Measurements from ENCODE around the gene B3GALT6. TPM values are rescaled to one million over a fixed set of nuclear protein-coding genes. Genes with fewer than 3 reads are reported as not detected.

The B3GALT6 gene
- total and polyA plus RNA-seq, 5 donors from 2014 or later, result 4.0 to 11.5 (median 9.4) TPM

GRCh38 chr1:1274931-1275431 lies 42.9 kb downstream of the B3GALT6 start:
- Mint-ChIP-seq H3K36me3 (peaks cover 6% of the 10 kb centered on the region), H3K4me1 (peaks cover 0 to 37% (median 19%) of the 10 kb centered on the region in 4 donors), H3K9me3 (no peaks in the 10 kb centered on the region), H3K27me3 (no peaks in the 10 kb centered on the region), H3K27ac (peak overlapping the region in 1 of 3 donors; percentile 59), H3K4me3 (peak overlapping the region in 3 of 4 donors; percentile 66 to 83 (median 77))
- no peaks in the 10 kb centered on the region for H3K36me3 ChIP-seq (ENCODE audit: control insufficient read depth, insufficient read depth, low read length)
- no peaks in the 10 kb centered on the region for H3K27me3 ChIP-seq (ENCODE audit: control insufficient read depth, insufficient read depth, low read length)
- H3K9me3 ChIP-seq (ENCODE audit: control insufficient read depth in 2 of 2, low read length in 2 of 2), result no peaks in the 10 kb centered on the region
- no peak overlapping the region for H3K27ac ChIP-seq (ENCODE audit: insufficient read depth, low read length, poor library complexity, severe bottlenecking)
- no peak for DNase-seq
- ATAC-seq (ENCODE audit: low read depth in 2 of 2), result no peak
- no peak overlapping the region for H3K4me3 ChIP-seq (ENCODE audit: low read depth, low read length)
- peaks cover 41% of the 10 kb centered on the region for H3K4me1 ChIP-seq (ENCODE audit: control insufficient read depth, insufficient read depth, low read length, poor library complexity, severe bottlenecking)

GRCh38 chr1:1275836-1276235 lies 43.8 kb downstream of the B3GALT6 start:
- Histone ChIP-seq H3K4me1 (ENCODE audit: control insufficient read depth, insufficient read depth, low read length, poor library complexity, severe bottlenecking) (peaks cover 32% of the 10 kb centered on the region), H3K27ac (ENCODE audit: insufficient read depth, low read length, poor library complexity, severe bottlenecking) (no peak overlapping the region), H3K9me3 (ENCODE audit: control insufficient read depth in 2 of 2, low read length in 2 of 2) (no peaks in the 10 kb centered on the region), H3K4me3 (ENCODE audit: low read depth, low read length) (no peak overlapping the region), H3K36me3 (ENCODE audit: control insufficient read depth, insufficient read depth, low read length) (no peaks in the 10 kb centered on the region), H3K27me3 (ENCODE audit: control insufficient read depth, insufficient read depth, low read length) (no peaks in the 10 kb centered on the region)
- peaks cover 0 to 29% (median 11%) of the 10 kb centered on the region in 4 donors for H3K4me1 Mint-ChIP-seq
- ATAC-seq (ENCODE audit: low read depth in 2 of 2) (no peak), DNase-seq (no peak)
- no peaks in the 10 kb centered on the region for H3K9me3 Mint-ChIP-seq
- H3K27ac Mint-ChIP-seq, result peak overlapping the region in 1 of 3 donors; percentile 12
- H3K27me3 Mint-ChIP-seq, result no peaks in the 10 kb centered on the region
- H3K36me3 Mint-ChIP-seq, result no peaks in the 10 kb centered on the region
- peak overlapping the region; percentile 46 to 90 (median 84) for H3K4me3 Mint-ChIP-seq

GRCh38 chr1:1278620-1279019 lies 46.6 kb downstream of the B3GALT6 start:
- DNase-seq, result no peak
- Histone ChIP-seq H3K36me3 (ENCODE audit: control insufficient read depth, insufficient read depth, low read length) (no peaks in the 10 kb centered on the region), H3K27ac (ENCODE audit: insufficient read depth, low read length, poor library complexity, severe bottlenecking) (no peak overlapping the region), H3K27me3 (ENCODE audit: control insufficient read depth, insufficient read depth, low read length) (no peaks in the 10 kb centered on the region), H3K9me3 (ENCODE audit: control insufficient read depth in 2 of 2, low read length in 2 of 2) (no peaks in the 10 kb centered on the region), H3K4me1 (ENCODE audit: control insufficient read depth, insufficient read depth, low read length, poor library complexity, severe bottlenecking) (peaks cover 9% of the 10 kb centered on the region), H3K4me3 (ENCODE audit: low read depth, low read length) (no peak overlapping the region)
- H3K27ac Mint-ChIP-seq, result no peak overlapping the region
- H3K36me3 Mint-ChIP-seq, result no peaks in the 10 kb centered on the region
- ATAC-seq (ENCODE audit: low read depth in 2 of 2), result no peak
- peaks cover 0 to 2% (median 0%) of the 10 kb centered on the region in 7 donors for H3K9me3 Mint-ChIP-seq
- H3K4me3 Mint-ChIP-seq, result peak overlapping the region in 1 of 4 donors; percentile 54
- peaks cover 0 to 6% (median 0%) of the 10 kb centered on the region in 4 donors for H3K4me1 Mint-ChIP-seq
- no peaks in the 10 kb centered on the region for H3K27me3 Mint-ChIP-seq

GRCh38 chr1:1279028-1279427 lies 47.0 kb downstream of the B3GALT6 start:
- Mint-ChIP-seq H3K4me3 (no peak overlapping the region), H3K27ac (no peak overlapping the region), H3K36me3 (no peaks in the 10 kb centered on the region), H3K27me3 (no peaks in the 10 kb centered on the region), H3K4me1 (peaks cover 0 to 6% (median 0%) of the 10 kb centered on the region in 4 donors), H3K9me3 (peaks cover 0 to 2% (median 0%) of the 10 kb centered on the region in 7 donors)
- Histone ChIP-seq H3K36me3 (ENCODE audit: control insufficient read depth, insufficient read depth, low read length) (no peaks in the 10 kb centered on the region), H3K4me1 (ENCODE audit: control insufficient read depth, insufficient read depth, low read length, poor library complexity, severe bottlenecking) (peaks cover 8% of the 10 kb centered on the region), H3K27ac (ENCODE audit: insufficient read depth, low read length, poor library complexity, severe bottlenecking) (no peak overlapping the region), H3K9me3 (ENCODE audit: control insufficient read depth in 2 of 2, low read length in 2 of 2) (no peaks in the 10 kb centered on the region), H3K4me3 (ENCODE audit: low read depth, low read length) (no peak overlapping the region), H3K27me3 (ENCODE audit: control insufficient read depth, insufficient read depth, low read length) (no peaks in the 10 kb centered on the region)
- no peak for ATAC-seq (ENCODE audit: low read depth in 2 of 2)
- DNase-seq, result no peak

GRCh38 chr1:1280782-1281481 lies 48.9 kb downstream of the B3GALT6 start:
- Histone ChIP-seq H3K36me3 (ENCODE audit: control insufficient read depth, insufficient read depth, low read length) (no peaks in the 10 kb centered on the region), H3K27ac (ENCODE audit: insufficient read depth, low read length, poor library complexity, severe bottlenecking) (no peak overlapping the region), H3K9me3 (ENCODE audit: control insufficient read depth in 2 of 2, low read length in 2 of 2) (no peaks in the 10 kb centered on the region), H3K4me1 (ENCODE audit: control insufficient read depth, insufficient read depth, low read length, poor library complexity, severe bottlenecking) (no peaks in the 10 kb centered on the region), H3K27me3 (ENCODE audit: control insufficient read depth, insufficient read depth, low read length) (no peaks in the 10 kb centered on the region), H3K4me3 (ENCODE audit: low read depth, low read length) (no peak overlapping the region)
- no peaks in the 10 kb centered on the region for H3K36me3 Mint-ChIP-seq
- peaks cover 0 to 2% (median 0%) of the 10 kb centered on the region in 7 donors for H3K9me3 Mint-ChIP-seq
- no peak for DNase-seq
- no peaks in the 10 kb centered on the region for H3K27me3 Mint-ChIP-seq
- no peak for ATAC-seq (ENCODE audit: low read depth in 2 of 2)
- H3K4me1 Mint-ChIP-seq, result no peaks in the 10 kb centered on the region
- H3K4me3 Mint-ChIP-seq, result no peak overlapping the region
- peak overlapping the region in 1 of 3 donors; percentile 5 for H3K27ac Mint-ChIP-seq

GRCh38 chr1:1281533-1282321 lies 49.7 kb downstream of the B3GALT6 start:
- DNase-seq (no peak), ATAC-seq (ENCODE audit: low read depth in 2 of 2) (no peak)
- no peaks in the 10 kb centered on the region for H3K27me3 ChIP-seq (ENCODE audit: control insufficient read depth, insufficient read depth, low read length)
- no peaks in the 10 kb centered on the region for H3K27me3 Mint-ChIP-seq
- H3K4me1 Mint-ChIP-seq, result no peaks in the 10 kb centered on the region
- H3K36me3 Mint-ChIP-seq, result no peaks in the 10 kb centered on the region
- H3K4me3 ChIP-seq (ENCODE audit: low read depth, low read length), result no peak overlapping the region
- H3K27ac ChIP-seq (ENCODE audit: insufficient read depth, low read length, poor library complexity, severe bottlenecking), result no peak overlapping the region
- peaks cover 0 to 2% (median 0%) of the 10 kb centered on the region in 7 donors for H3K9me3 Mint-ChIP-seq
- H3K9me3 ChIP-seq (ENCODE audit: control insufficient read depth in 2 of 2, low read length in 2 of 2), result no peaks in the 10 kb centered on the region
- no peak overlapping the region for H3K27ac Mint-ChIP-seq
- H3K4me3 Mint-ChIP-seq, result no peak overlapping the region
- no peaks in the 10 kb centered on the region for H3K36me3 ChIP-seq (ENCODE audit: control insufficient read depth, insufficient read depth, low read length)
- no peaks in the 10 kb centered on the region for H3K4me1 ChIP-seq (ENCODE audit: control insufficient read depth, insufficient read depth, low read length, poor library complexity, severe bottlenecking)

GRCh38 chr1:1282998-1283397 lies 51.0 kb downstream of the B3GALT6 start:
- H3K27ac ChIP-seq (ENCODE audit: insufficient read depth, low read length, poor library complexity, severe bottlenecking), result no peak overlapping the region
- H3K36me3 ChIP-seq (ENCODE audit: control insufficient read depth, insufficient read depth, low read length), result no peaks in the 10 kb centered on the region
- ATAC-seq (ENCODE audit: low read depth in 2 of 2), result no peak
- Mint-ChIP-seq H3K36me3 (no peaks in the 10 kb centered on the region), H3K4me3 (no peak overlapping the region), H3K27ac (no peak overlapping the region), H3K27me3 (no peaks in the 10 kb centered on the region), H3K9me3 (peaks cover 0 to 2% (median 0%) of the 10 kb centered on the region in 7 donors), H3K4me1 (no peaks in the 10 kb centered on the region)
- DNase-seq, result no peak
- no peaks in the 10 kb centered on the region for H3K27me3 ChIP-seq (ENCODE audit: control insufficient read depth, insufficient read depth, low read length)
- H3K4me1 ChIP-seq (ENCODE audit: control insufficient read depth, insufficient read depth, low read length, poor library complexity, severe bottlenecking), result no peaks in the 10 kb centered on the region
- H3K9me3 ChIP-seq (ENCODE audit: control insufficient read depth in 2 of 2, low read length in 2 of 2), result no peaks in the 10 kb centered on the region
- H3K4me3 ChIP-seq (ENCODE audit: low read depth, low read length), result no peak overlapping the region

Measured in CD4-positive, CD25-positive, alpha-beta regulatory T cell (primary cell).